LoVo (cell line): ENCODE measurements around the gene QSER1.
"Not testable (repeated sequence)": the region's sequence is repeated elsewhere in the genome, so short reads cannot be mapped to it uniquely, and the experiment has no call there.

Source experiments
- DNase-seq: peaks from one replicate; pipeline ENCODE4 v3.0.0-alpha.2; 2016; ENCODE audit warnings: low spot score

QSER1 gene

DNA sequence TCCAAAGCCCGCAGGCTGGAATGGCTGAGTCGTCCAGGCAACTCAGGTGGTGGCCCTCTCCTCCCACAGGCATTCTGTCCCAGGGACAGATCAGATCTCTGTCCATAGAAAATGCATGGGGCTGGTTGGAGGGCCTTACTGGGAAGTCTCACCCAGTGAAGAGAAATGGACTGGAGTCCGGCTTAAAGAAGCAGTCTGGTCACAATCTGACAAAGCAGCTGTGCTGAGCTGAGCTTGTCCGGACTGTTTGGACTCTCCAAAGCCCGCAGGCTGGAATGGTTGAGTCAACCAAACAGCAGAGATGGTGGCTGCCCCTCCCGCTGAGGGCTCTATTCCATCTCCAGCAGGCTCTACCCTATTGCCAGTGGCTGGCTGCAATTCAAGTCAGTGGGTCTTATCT, 108.7 kb downstream of the QSER1 start:
- no peak for DNase-seq

DNA sequence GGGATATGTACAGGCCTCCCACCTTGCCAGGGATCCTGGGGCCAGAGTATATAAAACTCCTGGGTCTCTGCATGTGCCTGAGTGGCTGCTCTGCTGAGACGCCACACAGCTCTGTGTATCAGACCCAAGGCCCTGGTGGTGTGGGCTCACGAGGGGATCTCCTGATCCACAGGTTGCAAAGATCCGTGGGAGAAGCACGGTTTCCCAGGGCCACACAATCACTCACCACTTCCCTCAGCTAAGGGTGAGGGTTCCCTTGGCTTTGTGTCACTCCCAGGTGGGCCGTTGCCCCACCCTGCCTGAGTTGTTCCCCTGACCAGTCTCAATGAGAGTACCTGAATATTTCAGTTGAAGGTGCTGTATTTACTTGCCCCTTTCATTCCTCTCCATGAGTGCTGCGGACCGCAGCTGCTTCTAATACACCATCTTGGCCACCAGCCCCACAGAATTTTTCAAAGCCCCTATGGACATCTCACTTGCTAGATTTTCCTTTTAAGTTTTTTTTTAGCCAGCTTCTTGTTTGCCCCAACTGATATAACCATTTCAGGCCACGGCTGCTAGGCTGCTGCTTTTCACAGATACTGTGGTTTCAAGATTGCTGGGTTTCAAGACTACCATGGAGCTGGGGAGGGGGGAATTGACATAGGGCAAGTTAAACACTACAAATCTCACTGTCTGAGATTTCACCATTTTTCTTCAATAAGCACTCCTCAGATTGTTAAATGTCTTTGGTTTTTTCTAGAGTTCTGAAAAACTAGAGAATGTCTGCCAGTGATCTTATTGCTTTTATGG, 109.3 kb downstream of the QSER1 start:
- no peak for DNase-seq

DNA sequence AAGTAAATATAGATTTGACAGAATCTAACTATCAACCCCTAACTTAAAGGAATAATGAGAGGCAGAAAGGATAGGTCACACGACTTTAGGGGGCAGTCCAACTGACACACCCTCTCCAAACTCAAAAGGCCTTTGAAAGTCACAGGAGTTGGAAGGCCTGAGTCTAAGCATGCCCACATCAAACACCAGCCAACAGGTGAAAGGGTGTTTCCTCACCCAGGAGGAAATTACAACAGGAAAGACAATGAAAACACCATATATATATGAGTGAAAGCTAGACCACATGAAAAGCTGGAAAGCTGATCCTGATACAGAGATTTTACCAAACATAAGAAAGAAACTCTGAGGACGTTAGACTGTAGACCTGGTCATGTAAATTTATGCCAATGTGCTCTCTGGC, 112.6 kb downstream of the QSER1 start:
- peak; percentile 25 for DNase-seq

DNA sequence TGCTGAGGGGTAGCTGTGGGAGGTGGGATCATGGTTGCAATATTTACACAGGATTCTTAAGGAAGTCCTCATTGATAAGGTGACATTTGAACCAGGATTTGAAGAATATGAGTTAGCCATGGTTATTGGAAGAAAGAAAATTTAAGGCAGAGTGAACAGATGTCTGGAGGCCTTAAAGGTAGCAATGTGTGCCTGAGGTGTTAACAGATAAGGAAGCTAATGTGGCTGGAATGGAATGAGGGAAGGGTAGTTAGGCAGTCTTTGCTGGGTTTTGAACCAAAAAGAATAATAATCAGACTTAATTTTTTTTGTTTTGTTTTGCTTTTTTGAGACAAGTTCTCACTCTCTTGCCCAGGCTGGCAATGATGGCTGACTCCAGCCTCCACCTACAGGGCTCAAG, 113.4 kb downstream of the QSER1 start:
- no peak for DNase-seq

DNA sequence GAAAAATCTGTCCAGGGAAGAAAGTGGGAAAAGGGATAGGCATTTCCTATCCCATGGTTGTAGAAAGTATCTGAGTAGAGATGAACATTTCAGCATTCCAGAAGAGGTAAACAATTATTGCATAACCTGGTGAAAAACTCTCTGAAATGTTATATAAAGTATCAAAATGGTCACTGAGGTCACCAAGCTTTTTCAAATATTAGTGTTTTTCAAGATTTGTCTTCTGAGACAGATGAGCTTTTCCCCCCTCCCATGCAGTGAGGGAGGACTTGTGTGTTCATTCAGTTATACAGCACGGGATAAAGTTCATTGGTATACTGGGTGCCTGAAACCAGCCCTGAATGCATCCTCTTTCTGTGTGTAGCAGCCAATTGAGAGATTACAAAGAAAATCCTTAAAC, 121.1 kb downstream of the QSER1 start:
- DNase-seq, result no peak

DNA sequence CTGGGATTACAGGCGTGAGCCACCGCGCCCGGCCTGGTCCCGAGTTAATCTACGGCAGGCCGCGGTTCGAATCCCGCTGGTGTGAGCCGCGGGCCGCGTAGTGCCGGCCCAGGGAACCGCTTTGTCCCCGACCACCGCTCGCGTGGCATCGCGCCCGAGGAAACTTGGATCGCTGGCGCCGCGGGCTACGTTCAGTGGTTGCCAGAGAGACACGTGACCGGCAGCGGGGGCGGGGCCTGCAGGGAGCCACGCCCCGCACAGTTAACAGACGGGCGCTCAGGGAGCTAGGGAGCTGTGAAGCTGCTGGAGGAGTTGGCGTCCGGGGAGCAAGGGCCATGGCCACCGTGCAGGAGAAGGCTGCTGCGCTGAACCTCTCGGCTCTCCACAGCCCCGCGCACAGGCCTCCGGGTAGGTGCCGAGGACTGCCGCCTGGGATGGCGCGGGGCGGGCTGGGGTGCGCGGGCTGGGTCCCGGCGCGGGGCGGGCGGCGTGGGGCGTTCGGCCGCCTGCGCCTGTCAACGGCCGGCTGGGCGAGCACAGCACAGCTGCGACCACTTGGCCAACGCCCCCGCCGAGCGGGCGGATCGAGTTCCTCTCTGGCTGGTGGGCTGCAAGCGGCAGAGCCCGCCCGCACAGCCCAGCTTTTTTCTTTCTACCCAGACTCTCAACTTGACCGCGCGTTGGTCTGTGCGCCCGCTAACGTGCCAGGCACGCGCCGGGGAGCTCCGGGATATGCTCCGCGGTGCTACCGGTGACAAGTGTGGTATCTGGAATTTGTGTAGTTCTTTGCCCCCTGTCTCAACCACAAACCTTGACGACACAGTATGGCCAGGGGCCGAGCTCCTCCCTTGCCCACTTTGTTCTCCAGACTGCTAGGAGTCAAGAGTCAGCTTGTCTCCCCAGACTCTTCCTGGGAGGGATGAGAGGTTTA, 123.3 kb downstream of the QSER1 start, which contains the start of gene DEPDC7:
DEPDC7 (plus strand) TSS at position 258 of the 931 bp plus-strand sequence; CDS start at position 336, 78 bp downstream.
- DNase-seq, result peak; percentile 96

DNA sequence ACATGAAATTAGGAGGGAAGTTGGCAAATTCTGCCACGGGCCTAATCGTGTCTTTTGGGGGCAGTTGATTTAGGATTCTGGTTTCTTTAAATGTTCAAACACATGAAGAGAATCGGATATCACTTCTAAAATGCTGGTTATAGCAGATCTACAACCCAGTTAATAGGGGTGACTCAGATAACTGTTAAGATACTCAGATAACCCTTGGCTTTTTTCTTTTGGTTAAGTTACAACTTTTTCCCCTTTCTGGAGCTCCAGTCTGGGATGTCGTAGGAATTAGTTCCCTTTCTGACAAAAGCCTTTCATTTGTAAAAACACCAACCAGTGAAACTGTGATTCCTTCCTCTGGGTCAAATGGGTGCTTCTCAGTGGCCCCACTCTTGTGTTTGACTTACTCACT, 124.0 kb downstream of the QSER1 start:
- no peak for DNase-seq

DNA sequence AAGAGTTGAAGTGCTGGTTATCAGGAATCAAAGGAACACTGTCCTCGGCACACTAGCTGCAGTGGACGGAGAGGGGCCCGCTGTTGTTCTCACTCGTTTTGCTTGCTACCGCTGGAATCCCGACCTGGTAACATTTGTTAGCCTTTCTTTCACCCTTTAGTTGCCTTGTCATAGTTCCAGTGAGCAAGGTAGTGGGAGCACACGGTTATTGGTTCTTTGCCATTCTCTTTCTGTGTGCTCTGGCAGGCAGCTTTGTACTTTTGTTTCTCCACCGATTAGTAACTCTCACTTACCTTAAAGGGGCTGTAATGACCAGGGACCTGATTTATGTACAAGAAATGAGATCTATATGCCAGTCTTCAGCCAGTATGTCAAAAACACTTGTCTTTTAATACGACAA, 124.9 kb downstream of the QSER1 start:
- DNase-seq, result no peak

DNA sequence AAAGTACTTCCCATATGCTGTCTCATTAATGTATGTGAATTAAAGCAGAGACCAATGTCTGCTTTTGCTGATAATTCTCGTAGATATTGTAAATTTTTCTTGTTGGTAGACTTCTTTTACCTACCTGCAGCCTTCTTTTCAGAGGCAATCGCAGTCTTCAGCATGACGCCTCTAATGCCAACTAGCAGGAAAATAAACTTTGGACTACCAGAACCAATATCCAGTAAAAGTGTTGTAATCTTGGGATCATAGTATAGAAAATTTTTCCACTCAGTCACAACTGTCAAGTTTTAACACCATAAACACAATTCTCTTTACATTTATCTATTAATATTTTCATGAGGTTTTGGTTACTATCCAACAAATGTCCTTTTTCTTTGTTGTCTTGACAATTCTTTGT, 125.4 kb downstream of the QSER1 start:
- no peak for DNase-seq

DNA sequence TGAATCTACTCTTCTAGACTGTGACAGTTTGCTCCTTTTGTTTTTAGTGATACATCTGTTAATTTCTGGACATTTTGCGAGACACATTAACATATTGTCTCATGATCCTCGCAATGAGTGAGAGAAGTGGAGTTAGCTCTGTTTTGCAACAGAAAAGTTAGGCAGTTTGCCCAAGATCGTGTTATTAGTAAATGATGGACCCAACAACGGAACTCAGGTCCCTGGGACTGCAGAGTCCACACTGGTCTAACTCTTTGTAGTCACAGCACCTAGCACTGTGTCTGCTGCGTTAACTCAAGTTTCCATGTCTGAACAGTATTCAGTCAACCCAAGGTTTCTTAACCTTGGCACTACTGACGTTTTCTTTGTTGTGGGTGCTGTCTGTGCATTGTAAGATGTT, 126.2 kb downstream of the QSER1 start:
- DNase-seq, result no peak

DNA sequence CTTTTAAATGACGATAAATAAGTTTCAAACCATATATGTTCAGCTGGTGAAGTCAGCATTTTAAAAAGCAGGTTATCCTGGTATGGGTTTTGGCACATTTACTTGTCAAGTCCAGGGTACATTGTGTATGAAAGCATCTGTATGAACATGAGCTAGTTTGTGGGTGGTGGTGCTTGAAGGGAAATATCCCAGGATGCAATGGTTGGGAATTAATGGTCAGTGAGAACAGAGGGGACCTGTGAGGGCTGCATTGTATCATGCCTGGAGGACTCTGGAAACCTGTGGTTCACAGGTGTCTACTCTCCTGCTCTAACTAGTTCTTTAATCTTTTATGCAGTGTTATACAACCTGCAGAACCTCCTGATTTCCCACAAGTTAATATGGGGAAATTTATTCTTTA, 128.9 kb downstream of the QSER1 start:
- no peak for DNase-seq

DNA sequence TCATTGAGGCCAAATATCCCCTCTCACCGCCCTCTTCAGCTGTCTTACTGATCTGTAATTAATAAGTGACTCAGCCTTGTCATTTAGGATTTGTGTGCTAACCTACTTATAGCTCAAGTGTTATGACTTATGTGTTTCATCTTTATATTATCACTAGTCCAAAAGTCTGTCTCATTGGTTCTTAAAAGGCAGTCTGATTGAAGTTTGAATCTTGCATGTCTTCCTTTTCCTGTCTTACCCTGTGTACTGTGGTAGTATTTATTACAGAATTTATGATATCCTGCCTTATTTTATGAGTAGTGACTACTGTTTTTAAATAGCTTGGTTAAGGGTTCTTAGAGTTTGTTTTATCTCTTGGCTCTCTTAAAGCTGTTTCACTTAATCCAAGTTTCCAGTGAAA, 129.3 kb downstream of the QSER1 start:
- DNase-seq, result peak; percentile 25

DNA sequence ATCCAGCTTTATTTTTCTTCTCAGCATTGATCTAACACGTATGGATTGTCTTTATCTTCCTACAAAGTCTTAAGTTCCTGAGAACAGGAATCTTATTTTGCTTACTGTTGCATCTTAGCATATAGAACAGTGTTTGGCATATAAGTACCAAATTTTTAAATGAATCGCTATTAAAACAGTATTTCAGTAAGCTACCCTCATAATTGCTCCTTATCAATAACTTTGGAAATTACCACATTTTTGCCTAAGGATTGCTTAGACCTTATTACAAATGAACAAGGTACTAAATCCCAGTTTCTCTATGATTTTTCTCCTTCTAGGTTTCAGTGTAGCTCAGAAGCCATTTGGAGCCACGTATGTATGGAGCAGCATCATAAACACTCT, 132.7 kb downstream of the QSER1 start:
- no peak for DNase-seq

DNA sequence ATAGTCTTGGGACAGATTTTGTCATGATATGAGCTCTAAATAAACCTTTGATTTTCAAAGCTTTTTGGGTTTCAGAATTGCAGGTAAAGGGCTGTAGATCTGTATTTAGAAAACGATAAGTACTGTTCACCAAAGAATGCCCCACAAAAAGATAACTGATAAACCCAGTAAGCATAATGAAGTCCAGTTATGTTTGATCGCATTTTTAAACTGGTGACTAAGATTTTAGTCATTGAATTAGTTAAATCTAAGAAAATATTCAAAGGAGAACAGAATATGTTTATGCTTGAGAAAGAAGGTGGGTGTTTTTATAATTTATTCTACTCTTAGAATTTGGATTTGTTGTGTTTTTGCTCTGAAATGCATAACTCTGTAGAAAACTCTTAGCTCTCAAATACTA, 134.6 kb downstream of the QSER1 start:
- no peak for DNase-seq

DNA sequence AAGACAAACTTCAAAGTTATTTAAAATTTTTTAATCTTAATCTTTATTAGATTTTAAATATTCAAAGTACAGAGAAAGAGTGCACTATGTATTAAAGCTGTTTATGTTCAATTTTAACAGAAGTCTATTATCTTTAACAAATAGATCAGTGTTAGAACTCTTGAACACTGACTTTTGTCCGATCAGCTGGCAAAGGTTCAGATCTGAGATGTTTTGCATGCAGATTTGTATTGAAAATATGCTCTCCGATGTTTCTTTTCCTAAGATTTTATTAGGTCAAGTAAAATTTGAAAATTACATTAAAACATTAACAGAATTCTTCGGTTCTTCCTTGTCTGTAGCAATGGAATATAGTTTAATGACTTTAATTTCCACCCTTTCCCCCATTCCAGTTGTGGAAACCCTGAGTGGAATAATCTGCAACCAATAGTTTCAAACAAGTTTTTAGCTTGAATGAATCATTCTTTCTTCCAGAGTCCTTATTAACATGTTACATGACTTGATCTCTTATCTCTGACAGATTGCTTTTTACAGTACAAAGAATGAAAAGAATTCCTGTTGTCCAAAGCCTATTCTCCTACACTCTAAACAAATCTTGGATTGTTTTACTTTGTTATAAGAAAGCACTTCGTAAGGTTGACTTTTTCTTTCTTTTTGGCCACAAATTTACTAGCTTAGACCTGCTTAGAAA, 135.4 kb downstream of the QSER1 start:
- no peak for DNase-seq

DNA sequence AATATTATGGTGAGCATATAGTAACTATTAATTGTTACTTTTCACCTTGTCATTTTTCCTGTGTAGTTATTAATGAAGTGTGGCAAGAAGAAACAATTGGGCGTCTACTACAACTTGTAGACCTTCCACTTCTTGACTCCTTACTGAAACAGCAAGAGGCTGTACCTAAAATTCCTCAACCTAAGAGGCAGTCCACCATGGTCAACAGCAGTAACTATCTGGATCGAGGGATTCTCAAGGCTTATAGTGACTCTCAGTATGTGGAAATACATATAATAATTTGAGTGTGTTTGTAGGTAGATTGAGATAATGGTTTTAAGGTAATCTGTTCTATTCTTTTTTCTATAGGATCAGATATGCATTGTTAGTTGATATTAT, 135.9 kb downstream of the QSER1 start:
- DNase-seq, result no peak

DNA sequence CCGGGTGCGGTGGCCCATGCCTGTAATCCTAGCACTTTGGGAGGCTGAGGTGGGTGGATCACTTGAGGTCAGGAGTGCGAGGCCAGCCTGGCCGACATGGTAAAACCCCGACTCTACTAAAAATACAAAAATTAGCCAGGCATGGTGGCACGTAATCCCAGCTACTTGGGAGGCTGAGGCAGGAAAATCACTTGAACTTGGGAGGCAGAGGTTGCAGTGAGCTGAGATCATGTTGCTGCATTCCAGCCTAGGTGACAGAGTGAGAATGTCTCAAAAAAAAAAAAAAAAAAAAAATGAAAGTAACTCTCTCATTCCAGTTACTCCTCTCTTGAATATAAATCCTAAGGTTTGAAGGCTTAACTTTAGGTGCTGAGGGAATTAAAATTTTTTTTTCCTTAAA, 136.6 kb downstream of the QSER1 start:
- not testable (repeated sequence) for DNase-seq
